ENCODE results near the gene RUNX2. TPM values are rescaled to one million over a fixed set of nuclear protein-coding genes. Genes with fewer than 3 reads are reported as not detected.

RUNX2 gene
- total and polyA plus RNA-seq, 2 of the 8 experiments (the other 6 are each of a cell fraction or from before 2014, with no cell fraction given), result 0.26 to 1.2 TPM

DNA sequence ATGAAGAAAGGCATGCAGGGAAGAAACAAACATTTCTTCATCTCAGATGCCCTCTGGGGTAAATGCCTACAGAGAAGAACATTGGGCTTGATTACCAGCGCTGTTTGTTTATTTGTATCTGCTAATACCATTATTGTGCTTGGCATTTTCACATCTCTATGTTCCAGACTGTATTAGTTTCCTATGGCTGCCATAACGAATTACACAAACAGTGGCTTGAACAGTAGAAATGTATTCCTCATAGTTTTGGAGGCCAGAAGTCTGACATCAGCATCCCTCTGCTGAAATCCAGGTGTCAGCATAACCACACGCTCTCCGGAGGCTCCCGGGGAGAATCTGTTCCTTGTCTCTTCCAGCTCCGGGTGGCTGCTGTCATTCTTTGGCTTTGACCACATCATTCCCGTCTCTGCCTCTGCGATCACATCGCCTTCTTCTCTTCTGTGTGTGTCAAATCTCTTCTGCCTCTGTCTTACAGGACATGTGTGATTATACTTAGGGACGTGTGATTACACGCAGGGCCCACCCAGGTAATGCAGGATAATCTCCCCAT, 291.2 kb downstream of the RUNX2 start (continued):
- TF ChIP-seq ATF3 (IDR thresholded peaks at IDR 0.05; ENCODE audit: insufficient read depth, low read depth, low read length) (no peak), EZH2 (IDR thresholded peaks at IDR 0.05; ENCODE audit: low read depth, low read length, severe bottlenecking) (no peak), SIX5 (IDR thresholded peaks at IDR 0.05; ENCODE audit: low read depth, low read length) (no peak)

Measured in H1 (cell line).